ENCODE data around the gene RAB31. TPM values are rescaled to one million over a fixed set of nuclear protein-coding genes. Genes with fewer than 3 reads are reported as not detected.
"Not testable (repeated sequence)": the region's sequence is repeated elsewhere in the genome, so short reads cannot be mapped to it uniquely, and the experiment has no call there.

The RAB31 gene
- polyA plus RNA-seq, 1 donor (not counting 4 experiments of a cell fraction or from before 2014, with no cell fraction given), result 47.0 TPM

GRCh38 chr18:9890957-9891356 lies 182.9 kb downstream of the RAB31 start:
- H3K9me3 ChIP-seq (ENCODE audit: control insufficient read depth, low read depth, low read length), result no peaks in the 10 kb centered on the region
- no peaks in the 10 kb centered on the region for H3K9me1 ChIP-seq (ENCODE audit: control insufficient read depth, extremely low read depth, insufficient read depth, low read length)
- dilution Hi-C loops (cut with MboI; ENCODE audit: extremely low pct_ligation_motif_present, low sequenced_read_pairs), result no loop called here
- H3K4me2 ChIP-seq (ENCODE audit: control insufficient read depth, extremely low read depth, insufficient read depth, low read depth, low read length), result no peak overlapping the region
- FAIRE-seq, result no peak
- H3K4me1 ChIP-seq (ENCODE audit: control insufficient read depth, extremely low read depth, insufficient read depth, low read length), result peaks cover 13% of the 10 kb centered on the region
- H3K79me2 ChIP-seq (ENCODE audit: control insufficient read depth, insufficient read depth, low read length), result no peaks in the 10 kb centered on the region
- no peaks in the 10 kb centered on the region for H4K20me1 ChIP-seq (ENCODE audit: control insufficient read depth, extremely low read depth, insufficient read depth, low read length)
- H3K4me3 ChIP-seq (ENCODE audit: control insufficient read depth in 2 of 3, extremely low read depth in 1 of 3, insufficient read depth in 2 of 3, low read depth in 1 of 3, low read length in 3 of 3), result no peak overlapping the region
- H3K27me3 ChIP-seq (ENCODE audit: control insufficient read depth, extremely low read depth, insufficient read depth, low read length), result no peaks in the 10 kb centered on the region
- no peak for DNase-seq (ENCODE audit: low read depth, low spot score)
- no peaks in the 10 kb centered on the region for H3K36me3 ChIP-seq (ENCODE audit: control insufficient read depth in 2 of 2, extremely low read depth in 1 of 2, insufficient read depth in 2 of 2, low read length in 2 of 2)
- no peak overlapping the region for H3K27ac ChIP-seq (ENCODE audit: control insufficient read depth, insufficient read depth, low read length)
- no peak for TF ChIP-seq EZH2 (IDR thresholded peaks at IDR 0.05; ENCODE audit: low read length)
- no peak for TF ChIP-seq CTCF (optimal IDR thresholded peaks at IDR 0.05 in 1 of 3, IDR thresholded peaks at IDR 0.05 in 1 of 3, conservative IDR thresholded peaks at IDR 0.05 in 1 of 3; ENCODE audit: extremely low read depth in 1 of 3, insufficient read depth in 2 of 3, low read length in 3 of 3)
- H2AFZ ChIP-seq (ENCODE audit: control insufficient read depth, low read length), result no peak overlapping the region
- H3K9ac ChIP-seq (ENCODE audit: control insufficient read depth, extremely low read depth, insufficient read depth, low read length), result no peak overlapping the region

- H3K4me2 ChIP-seq (ENCODE audit: control insufficient read depth, extremely low read depth, insufficient read depth, low read depth, low read length); FAIRE-seq; DNase-seq (ENCODE audit: low read depth, low spot score): not testable (repeated sequence)
Observed at GRCh38 chr18:9891515-9891914, 183.4 kb downstream of the RAB31 start.

GRCh38 chr18:9894454-9895068 lies 186.5 kb downstream of the RAB31 start:
- Histone ChIP-seq H3K9me1 (ENCODE audit: control insufficient read depth, extremely low read depth, insufficient read depth, low read length) (no peaks in the 10 kb centered on the region), H3K4me3 (ENCODE audit: control insufficient read depth in 2 of 3, extremely low read depth in 1 of 3, insufficient read depth in 2 of 3, low read depth in 1 of 3, low read length in 3 of 3) (no peak overlapping the region), H3K27me3 (ENCODE audit: control insufficient read depth, extremely low read depth, insufficient read depth, low read length) (no peaks in the 10 kb centered on the region), H3K9ac (ENCODE audit: control insufficient read depth, extremely low read depth, insufficient read depth, low read length) (no peak overlapping the region), H3K4me1 (ENCODE audit: control insufficient read depth, extremely low read depth, insufficient read depth, low read length) (peaks cover 20% of the 10 kb centered on the region), H3K9me3 (ENCODE audit: control insufficient read depth, low read depth, low read length) (no peaks in the 10 kb centered on the region), H2AFZ (ENCODE audit: control insufficient read depth, low read length) (peak overlapping the region; percentile 41), H3K36me3 (ENCODE audit: control insufficient read depth in 2 of 2, extremely low read depth in 1 of 2, insufficient read depth in 2 of 2, low read length in 2 of 2) (no peaks in the 10 kb centered on the region), H3K27ac (ENCODE audit: control insufficient read depth, insufficient read depth, low read length) (peak overlapping the region; percentile 21), H3K79me2 (ENCODE audit: control insufficient read depth, insufficient read depth, low read length) (no peaks in the 10 kb centered on the region), H3K4me2 (ENCODE audit: control insufficient read depth, extremely low read depth, insufficient read depth, low read depth, low read length) (no peak overlapping the region), H4K20me1 (ENCODE audit: control insufficient read depth, extremely low read depth, insufficient read depth, low read length) (no peaks in the 10 kb centered on the region)
- peak; percentile 36 for FAIRE-seq
- dilution Hi-C loops (cut with MboI; ENCODE audit: extremely low pct_ligation_motif_present, low sequenced_read_pairs), result no loop called here
- no peak for DNase-seq (ENCODE audit: low read depth, low spot score)
- TF ChIP-seq CTCF (optimal IDR thresholded peaks at IDR 0.05 in 1 of 3, IDR thresholded peaks at IDR 0.05 in 1 of 3, conservative IDR thresholded peaks at IDR 0.05 in 1 of 3; ENCODE audit: extremely low read depth in 1 of 3, insufficient read depth in 2 of 3, low read length in 3 of 3) (no peak), EZH2 (IDR thresholded peaks at IDR 0.05; ENCODE audit: low read length) (no peak)

More at GRCh38 chr18:9891515-9891914, 183.4 kb downstream of the RAB31 start:
- peaks cover 14% of the 10 kb centered on the region for H3K4me1 ChIP-seq (ENCODE audit: control insufficient read depth, extremely low read depth, insufficient read depth, low read length)
- H2AFZ ChIP-seq (ENCODE audit: control insufficient read depth, low read length); H3K79me2 ChIP-seq (ENCODE audit: control insufficient read depth, insufficient read depth, low read length); H3K27ac ChIP-seq (ENCODE audit: control insufficient read depth, insufficient read depth, low read length); H3K9me1 ChIP-seq (ENCODE audit: control insufficient read depth, extremely low read depth, insufficient read depth, low read length); H3K4me3 ChIP-seq (ENCODE audit: control insufficient read depth in 2 of 3, extremely low read depth in 1 of 3, insufficient read depth in 2 of 3, low read depth in 1 of 3, low read length in 3 of 3); H3K36me3 ChIP-seq (ENCODE audit: control insufficient read depth in 2 of 2, extremely low read depth in 1 of 2, insufficient read depth in 2 of 2, low read length in 2 of 2); H3K9me3 ChIP-seq (ENCODE audit: control insufficient read depth, low read depth, low read length); H3K9ac ChIP-seq (ENCODE audit: control insufficient read depth, extremely low read depth, insufficient read depth, low read length); H4K20me1 ChIP-seq (ENCODE audit: control insufficient read depth, extremely low read depth, insufficient read depth, low read length); dilution Hi-C loops (cut with MboI; ENCODE audit: extremely low pct_ligation_motif_present, low sequenced_read_pairs); H3K27me3 ChIP-seq (ENCODE audit: control insufficient read depth, extremely low read depth, insufficient read depth, low read length): not testable (repeated sequence)

All from keratinocyte (primary cell).